Type B pancreatic cell (in vitro differentiated cells): Measurements from ENCODE around the gene EPS8L3. TPM values are rescaled to one million over a fixed set of nuclear protein-coding genes. Genes with fewer than 3 reads are reported as not detected.

Experiments used
- DNase-seq: peaks from one replicate; pipeline ENCODE4 v3.0.0; 2021; ENCODE audit warnings: mixed read lengths; ENCODE audit not compliant: unreplicated experiment; ENCODE audit errors: extremely low spot score
- H3K27ac Mint-ChIP-seq: 2 replicates; pipeline ENCODE4 v1.8.0; 2021; ENCODE audit warnings: mild to moderate bottlenecking, mixed read lengths
- H3K27me3 Mint-ChIP-seq: 2 replicates; pipeline ENCODE4 v1.8.0; 2021; ENCODE audit warnings: mixed read lengths
- H3K36me3 Mint-ChIP-seq: 2 replicates; pipeline ENCODE4 v1.8.0; 2021; ENCODE audit warnings: mixed read lengths
- H3K4me1 Mint-ChIP-seq: one replicate; pipeline ENCODE4 v1.8.0; 2021; ENCODE audit warnings: mixed read lengths; ENCODE audit not compliant: unreplicated experiment
- H3K4me3 Mint-ChIP-seq: 2 replicates; pipeline ENCODE4 v1.8.0; 2021; ENCODE audit warnings: mild to moderate bottlenecking, mixed read lengths
- H3K9me3 Mint-ChIP-seq: 2 replicates; pipeline ENCODE4 v1.8.0; 2021; ENCODE audit warnings: mixed read lengths
- CTCF ChIP-seq: fragments of 200-600 bp; sonication (generic); conservative IDR thresholded peaks from 2 replicates; pipeline ENCODE4 v1.5.0; 2021; ENCODE audit warnings: antibody characterized with exemption, mild to moderate bottlenecking
- total RNA-seq: library from RNA; stranded (reverse); gene quantifications from 2 replicates; pipeline ENCODE4 v1.2.1, GENCODE V29; 2021; ENCODE audit warnings: low replicate concordance

The EPS8L3 gene
- total RNA-seq, 1 donor from 2014 or later: 9.9 TPM

- no peak for TF ChIP-seq CTCF
- Mint-ChIP-seq H3K27me3 (no peaks in the 10 kb centered on the region), H3K4me3 (no peak overlapping the region), H3K9me3 (no peaks in the 10 kb centered on the region), H3K27ac (no peak overlapping the region), H3K36me3 (no peaks in the 10 kb centered on the region), H3K4me1 (peaks cover 9% of the 10 kb centered on the region)
- DNase-seq: peak; percentile 49
Measured at GRCh38 chr1:109761227-109762038, 2.3 kb downstream of the EPS8L3 start.

GRCh38 chr1:109760581-109761226 lies 3.0 kb downstream of the EPS8L3 start:
- Mint-ChIP-seq H3K4me3 (no peak overlapping the region), H3K4me1 (peaks cover 9% of the 10 kb centered on the region), H3K27me3 (no peaks in the 10 kb centered on the region), H3K9me3 (no peaks in the 10 kb centered on the region), H3K36me3 (no peaks in the 10 kb centered on the region), H3K27ac (no peak overlapping the region)
- peak; percentile 50 for DNase-seq
- TF ChIP-seq CTCF: no peak

GRCh38 chr1:109759513-109760334 lies 4.0 kb downstream of the EPS8L3 start:
- Mint-ChIP-seq H3K4me3 (no peak overlapping the region), H3K9me3 (no peaks in the 10 kb centered on the region), H3K27ac (no peak overlapping the region), H3K4me1 (peaks cover 9% of the 10 kb centered on the region), H3K27me3 (no peaks in the 10 kb centered on the region), H3K36me3 (no peaks in the 10 kb centered on the region)
- TF ChIP-seq CTCF: no peak
- peak; percentile 61 for DNase-seq

GRCh38 chr1:109757936-109758786 lies 5.6 kb downstream of the EPS8L3 start:
- DNase-seq: peak; percentile 57
- no peaks in the 10 kb centered on the region for H3K27me3 Mint-ChIP-seq

More at GRCh38 chr1:109757936-109758786, 5.6 kb downstream of the EPS8L3 start:
- peaks cover 9% of the 10 kb centered on the region for H3K4me1 Mint-ChIP-seq
- H3K36me3 Mint-ChIP-seq: no peaks in the 10 kb centered on the region
- no peaks in the 10 kb centered on the region for H3K9me3 Mint-ChIP-seq
- no peak for TF ChIP-seq CTCF
- no peak overlapping the region for H3K27ac Mint-ChIP-seq
- H3K4me3 Mint-ChIP-seq: no peak overlapping the region
